ENCODE results near the gene NAA38. TPM values are rescaled to one million over a fixed set of nuclear protein-coding genes. Genes with fewer than 3 reads are reported as not detected.

The NAA38 gene
- total RNA-seq, 4 donors from 2014 or later: 57.4 to 133 (median 96.6) TPM

DNA sequence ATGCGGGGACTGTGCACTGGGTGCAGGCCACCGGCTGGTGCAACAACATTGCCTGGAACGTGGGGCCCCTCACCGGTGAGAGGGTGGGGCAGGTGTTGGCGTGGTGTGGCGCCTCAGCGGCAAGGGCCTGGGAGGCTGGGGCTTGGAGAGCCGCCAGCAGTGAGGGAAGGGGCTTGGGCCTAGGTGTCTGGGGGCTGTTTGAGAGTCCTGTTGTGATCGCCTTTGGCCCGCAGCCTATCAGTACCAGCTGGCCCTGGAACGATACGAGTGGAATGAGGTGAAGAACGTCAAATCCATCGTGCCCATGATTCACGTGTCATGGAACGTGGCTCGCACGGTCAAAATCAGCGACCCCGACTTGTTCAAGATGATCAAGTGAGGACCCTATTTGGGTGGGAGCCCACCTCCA is 5.1 kb downstream of the NAA38 start:
- Histone ChIP-seq H3K27ac (peak overlapping the region in 3 of 4 donors; percentile 12 to 72 (median 57)), H3K4me1 (peaks cover 19 to 22% of the 10 kb centered on the region in 2 donors), H3K36me3 (peaks cover 0 to 51% of the 10 kb centered on the region in 2 donors), H3K9me3 (no peaks in the 10 kb centered on the region), H3K4me3 (no peak overlapping the region), H3K27me3 (no peaks in the 10 kb centered on the region)
- intact Hi-C loops (cut with DNase I; ENCODE audit: low total_unique reads) (loop anchor here (10.0 kb wide), 1 partner anchor 107 kb away; no protein-coding TSS in a partner anchor), in situ Hi-C loops (cut with MboI; ENCODE audit: low sequenced_read_pairs in 4 of 4) (loop anchor here in 2 of 4 donors (25.0 kb wide), 1 partner anchor 135 kb away; no protein-coding TSS in a partner anchor)
- ATAC-seq: no peak
- peak in 1 of 2 donors; percentile 23 for DNase-seq
- TF ChIP-seq POLR2A (IDR thresholded peaks at IDR 0.05) (no peak), CTCF (IDR thresholded peaks at IDR 0.05 in 4 of 5, conservative IDR thresholded peaks at IDR 0.05 in 1 of 5) (no peak)

DNA sequence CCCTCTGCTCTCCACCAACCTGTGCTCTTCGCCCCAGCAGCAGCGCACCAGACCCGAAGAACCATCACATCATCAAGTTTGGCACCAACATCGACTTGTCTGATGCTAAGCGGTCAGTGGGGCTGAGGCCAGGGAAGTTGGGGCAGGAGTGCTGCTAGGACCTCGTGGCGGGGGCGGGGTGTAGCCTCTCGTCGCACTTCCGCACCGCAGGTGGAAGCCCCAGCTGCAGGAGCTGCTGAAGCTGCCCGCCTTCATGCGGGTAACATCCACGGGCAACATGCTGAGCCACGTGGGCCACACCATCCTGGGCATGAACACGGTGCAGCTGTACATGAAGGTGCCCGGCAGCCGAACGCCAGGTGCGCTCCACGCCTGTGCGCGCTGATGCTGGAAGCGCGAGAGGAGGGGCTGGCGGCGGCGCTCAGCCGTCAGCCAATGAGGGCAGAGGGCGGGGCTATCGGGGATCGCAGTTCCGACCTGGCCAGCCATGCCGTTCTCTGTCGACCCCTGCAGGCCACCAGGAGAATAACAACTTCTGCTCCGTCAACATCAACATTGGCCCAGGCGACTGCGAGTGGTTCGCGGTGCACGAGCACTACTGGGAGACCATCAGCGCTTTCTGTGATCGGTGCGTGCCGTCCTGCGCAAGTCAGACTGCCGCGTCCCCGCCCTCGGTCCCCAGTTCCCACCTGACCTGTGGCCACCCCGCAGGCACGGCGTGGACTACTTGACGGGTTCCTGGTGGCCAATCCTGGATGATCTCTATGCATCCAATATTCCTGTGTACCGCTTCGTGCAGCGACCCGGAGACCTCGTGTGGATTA is 5.7 kb downstream of the NAA38 start:
- Histone ChIP-seq H3K4me1 (peaks cover 19 to 20% of the 10 kb centered on the region in 2 donors), H3K27ac (peak overlapping the region; percentile 12 to 72 (median 54)), H3K36me3 (peaks cover 0 to 57% of the 10 kb centered on the region in 2 donors), H3K9me3 (no peaks in the 10 kb centered on the region), H3K27me3 (no peaks in the 10 kb centered on the region), H3K4me3 (peak overlapping the region in 1 of 4 donors; percentile 7)
- ATAC-seq (peak; percentile 72 to 81), DNase-seq (peak; percentile 85 to 88)
- TF ChIP-seq CTCF (IDR thresholded peaks at IDR 0.05 in 4 of 5, conservative IDR thresholded peaks at IDR 0.05 in 1 of 5) (peak; percentile 98 to 100 (median 99)), POLR2A (IDR thresholded peaks at IDR 0.05) (peak in 1 of 2 donors; percentile 23)
- intact Hi-C loops (cut with DNase I; ENCODE audit: low total_unique reads): loop anchor here (1.0 to 10.0 kb wide), 2 partner anchors 28 to 107 kb away; no protein-coding TSS in a partner anchor
- in situ Hi-C loops (cut with MboI; ENCODE audit: low sequenced_read_pairs in 4 of 4): loop anchor here in 2 of 4 donors (25.0 kb wide), 1 partner anchor 136 kb away; no protein-coding TSS in a partner anchor

GRCh38 chr17:7850701-7851437 is 6.5 kb downstream of the NAA38 start:
- Histone ChIP-seq H3K36me3 (peaks cover 0 to 64% of the 10 kb centered on the region in 2 donors), H3K27me3 (no peaks in the 10 kb centered on the region), H3K9me3 (no peaks in the 10 kb centered on the region), H3K4me3 (no peak overlapping the region), H3K27ac (peak overlapping the region in 3 of 4 donors; percentile 12 to 50 (median 42)), H3K4me1 (peaks cover 12 to 15% of the 10 kb centered on the region in 2 donors)
- TF ChIP-seq POLR2A (IDR thresholded peaks at IDR 0.05) (no peak), CTCF (IDR thresholded peaks at IDR 0.05 in 4 of 5, conservative IDR thresholded peaks at IDR 0.05 in 1 of 5) (no peak)
- ATAC-seq (no peak), DNase-seq (peak in 1 of 2 donors; percentile 14)
- intact Hi-C loops (cut with DNase I; ENCODE audit: low total_unique reads): loop anchor here (1.0 to 10.0 kb wide), 2 partner anchors 28 to 106 kb away; no protein-coding TSS in a partner anchor
- in situ Hi-C loops (cut with MboI; ENCODE audit: low sequenced_read_pairs in 4 of 4): loop anchor here in 2 of 4 donors (25.0 kb wide), 1 partner anchor 136 kb away; no protein-coding TSS in a partner anchor

DNA sequence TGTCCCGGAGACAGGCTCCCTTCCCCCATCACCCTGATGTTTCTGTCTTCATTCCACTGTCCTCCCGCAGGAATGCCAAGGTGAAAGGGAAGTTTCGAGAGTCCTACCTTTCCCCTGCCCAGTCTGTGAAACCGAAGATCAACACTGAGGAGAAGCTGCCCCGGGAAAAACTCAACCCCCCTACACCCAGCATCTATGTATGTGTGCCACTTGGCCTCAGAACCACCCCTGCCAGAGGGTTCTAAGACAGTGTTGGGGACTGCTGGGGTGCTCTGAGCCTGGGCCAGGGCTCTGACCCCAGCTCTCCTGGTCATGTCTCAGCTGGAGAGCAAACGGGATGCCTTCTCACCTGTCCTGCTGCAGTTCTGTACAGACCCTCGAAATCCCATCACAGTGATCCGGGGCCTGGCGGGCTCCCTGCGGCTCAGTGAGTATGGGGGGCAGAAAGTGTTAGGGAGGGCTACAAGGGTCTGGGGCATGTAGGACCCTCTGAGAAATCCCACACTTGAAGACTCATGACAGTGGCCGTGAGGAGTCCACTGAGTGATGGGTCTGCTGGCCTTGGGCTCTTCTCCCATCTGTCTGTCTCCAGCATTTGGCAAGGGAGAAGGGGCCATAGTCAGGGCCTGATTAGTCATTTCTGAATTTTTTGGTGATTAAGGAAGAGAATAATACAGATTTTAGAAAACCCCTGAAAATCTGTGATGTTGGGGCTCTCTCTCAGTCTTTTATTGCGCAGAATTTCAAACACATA is 7.4 kb downstream of the NAA38 start:
- DNase-seq (no peak), ATAC-seq (no peak)
- in situ Hi-C loops (cut with MboI; ENCODE audit: low sequenced_read_pairs in 4 of 4): loop anchor here in 2 of 4 donors (25.0 kb wide), 1 partner anchor 137 kb away; no protein-coding TSS in a partner anchor
- TF ChIP-seq POLR2A (IDR thresholded peaks at IDR 0.05): no peak
- TF ChIP-seq CTCF (IDR thresholded peaks at IDR 0.05 in 4 of 5, conservative IDR thresholded peaks at IDR 0.05 in 1 of 5): no peak
- peaks cover 0 to 67% of the 10 kb centered on the region in 2 donors for H3K36me3 ChIP-seq
- H3K4me1 ChIP-seq: peaks cover 12 to 17% of the 10 kb centered on the region in 2 donors
- H3K27me3 ChIP-seq: no peaks in the 10 kb centered on the region
- no peak overlapping the region for H3K4me3 ChIP-seq
- intact Hi-C loops (cut with DNase I; ENCODE audit: low total_unique reads): loop anchor here (10.0 kb wide), 2 partner anchors 105 to 545 kb away; partner anchors contain the start of gene EIF5A
- no peaks in the 10 kb centered on the region for H3K9me3 ChIP-seq
- H3K27ac ChIP-seq: no peak overlapping the region

All from gastrocnemius medialis (tissue), 4 donors.